ENCODE data around the gene NDUFS2.
"Not testable (repeated sequence)": the region's sequence is repeated elsewhere in the genome, so short reads cannot be mapped to it uniquely, and the experiment has no call there.

Gene NDUFS2

DNA sequence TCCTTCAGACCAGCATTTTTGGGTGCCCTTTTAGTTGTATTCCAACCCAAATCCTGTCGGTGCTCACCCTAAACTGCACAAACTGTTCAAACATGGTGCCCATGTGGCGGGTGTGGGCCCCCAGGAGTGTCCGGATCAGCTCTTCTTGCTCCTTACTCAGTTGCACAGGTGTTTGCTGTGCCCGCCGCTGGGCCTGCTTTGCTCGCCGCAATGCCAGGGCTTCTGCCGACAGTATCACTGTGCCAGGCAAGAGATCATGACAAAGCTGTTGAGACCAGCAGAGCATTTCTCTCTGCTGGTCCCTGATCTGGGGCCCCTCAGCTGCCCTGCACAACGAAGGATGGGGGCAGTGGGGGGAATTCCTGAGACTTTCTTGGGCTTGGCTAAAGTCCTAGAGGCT is 30.9 kb downstream of the NDUFS2 start:
- DNase-seq (ENCODE audit: low spot score in 2 of 2) = no peak
- Mint-ChIP-seq H3K9me3 (no peaks in the 10 kb centered on the region), H3K27ac (ENCODE audit: low read depth) (no peak overlapping the region)

GRCh38 chr1:161235957-161236775 is 34.0 kb downstream of the NDUFS2 start:
- Mint-ChIP-seq H3K27ac (ENCODE audit: low read depth) (peak overlapping the region; percentile 36), H3K27me3 (peaks cover 42% of the 10 kb centered on the region), H3K4me1 (no peaks in the 10 kb centered on the region)

More for the DNA sequence above, 30.9 kb downstream of the NDUFS2 start:
- Mint-ChIP-seq H3K4me1 (no peaks in the 10 kb centered on the region), H3K27me3 (peaks cover 21% of the 10 kb centered on the region), H3K36me3 (ENCODE audit: insufficient read depth) (peaks cover 9% of the 10 kb centered on the region), H3K4me3 (no peak overlapping the region)
- no peak for ATAC-seq (replicated peaks; ENCODE audit: extremely low read depth, poor library complexity, severe bottlenecking)

GRCh38 chr1:161238039-161238473 is 35.9 kb downstream of the NDUFS2 start, which contains the start of gene NR1I3:
TSS of gene NR1I3 (minus strand) at chr1:161238203. CDS start at chr1:161236565, 1,638 bp downstream.
- no peaks in the 10 kb centered on the region for H3K9me3 Mint-ChIP-seq
- no peaks in the 10 kb centered on the region for H3K36me3 Mint-ChIP-seq (ENCODE audit: insufficient read depth)
- no peak for DNase-seq (ENCODE audit: low spot score in 2 of 2)
- no peak within 1 kb of the TSS for H3K27ac Mint-ChIP-seq (ENCODE audit: low read depth)
- H3K4me1 Mint-ChIP-seq = no peaks in the 10 kb centered on the region
- no peak within 1 kb of the TSS for H3K4me3 Mint-ChIP-seq
- H3K27me3 Mint-ChIP-seq = peaks cover 42% of the 10 kb centered on the region
- ATAC-seq (replicated peaks; ENCODE audit: extremely low read depth, poor library complexity, severe bottlenecking) = no peak

More at GRCh38 chr1:161235957-161236775, 34.0 kb downstream of the NDUFS2 start:
- no peak for ATAC-seq (replicated peaks; ENCODE audit: extremely low read depth, poor library complexity, severe bottlenecking)
- H3K36me3 Mint-ChIP-seq (ENCODE audit: insufficient read depth) = no peaks in the 10 kb centered on the region
- no peak for DNase-seq (ENCODE audit: low spot score in 2 of 2)
- no peaks in the 10 kb centered on the region for H3K9me3 Mint-ChIP-seq
- no peak overlapping the region for H3K4me3 Mint-ChIP-seq

DNA sequence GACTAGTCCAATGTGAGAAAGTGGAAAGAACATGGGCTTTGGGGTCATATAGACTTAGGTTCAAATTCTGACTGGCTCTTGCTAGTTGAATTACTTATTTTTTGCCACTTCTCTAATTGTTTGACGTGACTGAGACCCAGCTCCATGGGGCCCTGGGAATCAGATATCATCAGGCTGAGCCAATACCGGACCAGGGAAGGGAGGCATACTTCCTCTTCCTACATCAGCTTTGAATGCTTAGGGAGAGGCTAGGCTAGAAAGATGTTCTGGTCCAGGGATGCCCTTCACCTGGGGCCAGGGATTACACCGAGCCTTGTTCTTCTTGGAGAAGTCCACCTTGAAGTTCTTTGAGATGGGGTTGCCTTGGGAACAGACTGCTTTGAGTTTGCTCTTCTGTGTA is 39.5 kb downstream of the NDUFS2 start:
- H3K27ac Mint-ChIP-seq (ENCODE audit: low read depth) = no peak overlapping the region
- DNase-seq (ENCODE audit: low spot score in 2 of 2) = no peak
- no peaks in the 10 kb centered on the region for H3K36me3 Mint-ChIP-seq (ENCODE audit: insufficient read depth)
- H3K27me3 Mint-ChIP-seq = peaks cover 26% of the 10 kb centered on the region
- H3K9me3 Mint-ChIP-seq = no peaks in the 10 kb centered on the region
- no peak overlapping the region for H3K4me3 Mint-ChIP-seq
- no peaks in the 10 kb centered on the region for H3K4me1 Mint-ChIP-seq
- ATAC-seq (replicated peaks; ENCODE audit: extremely low read depth, poor library complexity, severe bottlenecking) = no peak

GRCh38 chr1:161242313-161242712 is 40.1 kb downstream of the NDUFS2 start:
- Mint-ChIP-seq H3K27ac (ENCODE audit: low read depth) (no peak overlapping the region), H3K4me3 (no peak overlapping the region), H3K9me3 (no peaks in the 10 kb centered on the region), H3K27me3 (peaks cover 24% of the 10 kb centered on the region), H3K4me1 (no peaks in the 10 kb centered on the region), H3K36me3 (ENCODE audit: insufficient read depth) (no peaks in the 10 kb centered on the region)
- no peak for ATAC-seq (replicated peaks; ENCODE audit: extremely low read depth, poor library complexity, severe bottlenecking)
- no peak for DNase-seq (ENCODE audit: low spot score in 2 of 2)

DNA sequence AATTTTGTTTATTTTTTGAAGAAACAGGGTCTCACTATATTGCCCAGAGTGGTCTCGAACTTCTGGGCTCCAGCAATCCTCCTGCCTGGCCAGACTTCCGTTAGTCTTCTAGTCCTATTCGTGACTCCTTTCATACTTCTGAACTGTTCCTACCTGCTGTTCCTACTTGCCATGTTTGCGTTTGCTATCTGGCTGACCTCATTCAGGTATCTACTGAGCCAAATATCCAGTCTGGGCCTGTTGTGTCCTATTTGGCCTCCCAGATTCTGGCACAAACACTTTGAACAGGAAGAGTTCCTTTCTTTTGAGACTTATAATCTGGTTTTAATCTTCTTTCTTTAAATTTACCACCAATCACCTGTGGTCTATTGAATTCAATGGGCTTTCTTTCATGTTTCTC is 42.7 kb downstream of the NDUFS2 start:
- ATAC-seq (replicated peaks; ENCODE audit: extremely low read depth, poor library complexity, severe bottlenecking) = no peak
- Mint-ChIP-seq H3K27ac (ENCODE audit: low read depth) (no peak overlapping the region), H3K4me1 (no peaks in the 10 kb centered on the region), H3K4me3 (no peak overlapping the region), H3K36me3 (ENCODE audit: insufficient read depth) (no peaks in the 10 kb centered on the region), H3K9me3 (no peaks in the 10 kb centered on the region), H3K27me3 (peaks cover 10% of the 10 kb centered on the region)
- no peak for DNase-seq (ENCODE audit: low spot score in 2 of 2)

- not testable (repeated sequence) for H3K36me3 Mint-ChIP-seq (ENCODE audit: insufficient read depth); ATAC-seq (replicated peaks; ENCODE audit: extremely low read depth, poor library complexity, severe bottlenecking); H3K4me3 Mint-ChIP-seq; H3K27ac Mint-ChIP-seq (ENCODE audit: low read depth); H3K4me1 Mint-ChIP-seq; DNase-seq (ENCODE audit: low spot score in 2 of 2); H3K9me3 Mint-ChIP-seq
- peaks cover 19% of the 10 kb centered on the region for H3K27me3 Mint-ChIP-seq
Measured at GRCh38 chr1:161250100-161250499, 47.9 kb downstream of the NDUFS2 start.

DNA sequence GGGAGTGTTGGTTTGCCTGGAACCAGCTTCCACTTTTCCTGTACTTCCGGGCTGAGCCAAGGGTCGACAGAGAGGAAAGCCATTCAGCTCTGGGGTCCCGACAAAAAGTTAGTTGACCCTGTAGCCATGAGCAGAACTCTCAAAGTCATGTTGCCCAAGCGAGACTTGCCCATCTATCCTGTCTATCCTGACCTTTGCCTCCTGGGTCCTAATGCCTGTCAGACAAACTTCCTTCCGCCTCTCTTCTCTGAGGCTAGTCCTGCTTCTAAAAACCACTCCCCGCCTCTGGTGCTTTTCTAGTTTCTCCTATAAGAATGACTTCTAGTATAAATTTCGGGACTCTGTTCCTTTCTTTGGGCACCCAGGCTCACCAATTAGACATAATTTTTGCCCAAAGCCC is 48.7 kb downstream of the NDUFS2 start:
- H3K4me3 Mint-ChIP-seq = no peak overlapping the region
- no peak for DNase-seq (ENCODE audit: low spot score in 2 of 2)
- no peaks in the 10 kb centered on the region for H3K4me1 Mint-ChIP-seq
- no peaks in the 10 kb centered on the region for H3K9me3 Mint-ChIP-seq
- no peak overlapping the region for H3K27ac Mint-ChIP-seq (ENCODE audit: low read depth)
- H3K27me3 Mint-ChIP-seq = peaks cover 19% of the 10 kb centered on the region
- peaks cover 5% of the 10 kb centered on the region for H3K36me3 Mint-ChIP-seq (ENCODE audit: insufficient read depth)
- ATAC-seq (replicated peaks; ENCODE audit: extremely low read depth, poor library complexity, severe bottlenecking) = no peak

- ATAC-seq (replicated peaks; ENCODE audit: extremely low read depth, poor library complexity, severe bottlenecking) = no peak
- H3K27ac Mint-ChIP-seq (ENCODE audit: low read depth) = no peak overlapping the region
- no peak overlapping the region for H3K4me3 Mint-ChIP-seq
- peaks cover 5% of the 10 kb centered on the region for H3K36me3 Mint-ChIP-seq (ENCODE audit: insufficient read depth)
- no peaks in the 10 kb centered on the region for H3K9me3 Mint-ChIP-seq
- no peaks in the 10 kb centered on the region for H3K4me1 Mint-ChIP-seq
- DNase-seq (ENCODE audit: low spot score in 2 of 2) = no peak
- peaks cover 21% of the 10 kb centered on the region for H3K27me3 Mint-ChIP-seq
Measured at GRCh38 chr1:161251579-161251978, 49.4 kb downstream of the NDUFS2 start.

DNA sequence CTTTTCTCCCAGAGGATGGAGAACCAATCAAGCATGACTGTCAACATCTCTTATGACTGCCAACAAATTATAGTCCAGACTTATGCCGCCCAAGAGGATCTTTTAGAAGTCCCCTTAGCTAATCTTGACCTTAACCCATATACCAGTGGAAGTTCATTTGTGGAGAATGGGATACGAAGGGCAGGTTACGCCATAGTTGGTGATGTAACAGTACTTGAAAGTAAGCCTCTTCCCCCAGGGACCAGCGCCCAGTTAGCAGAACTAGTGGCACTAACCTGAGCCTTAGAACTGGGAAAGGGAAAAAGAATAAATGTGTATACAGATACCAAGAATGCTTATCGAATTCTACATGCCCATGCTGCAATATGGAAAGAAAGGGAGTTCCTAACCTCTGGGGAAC is 53.1 kb downstream of the NDUFS2 start:
- not testable (repeated sequence) for DNase-seq (ENCODE audit: low spot score in 2 of 2); ATAC-seq (replicated peaks; ENCODE audit: extremely low read depth, poor library complexity, severe bottlenecking); H3K4me3 Mint-ChIP-seq; H3K36me3 Mint-ChIP-seq (ENCODE audit: insufficient read depth); H3K27ac Mint-ChIP-seq (ENCODE audit: low read depth)
- peaks cover 16% of the 10 kb centered on the region for H3K9me3 Mint-ChIP-seq
- H3K27me3 Mint-ChIP-seq = peaks cover 58% of the 10 kb centered on the region
- peaks cover 17% of the 10 kb centered on the region for H3K4me1 Mint-ChIP-seq

GRCh38 chr1:161255955-161256520 is 53.9 kb downstream of the NDUFS2 start:
- DNase-seq (ENCODE audit: low spot score in 2 of 2); H3K36me3 Mint-ChIP-seq (ENCODE audit: insufficient read depth); H3K27ac Mint-ChIP-seq (ENCODE audit: low read depth); ATAC-seq (replicated peaks; ENCODE audit: extremely low read depth, poor library complexity, severe bottlenecking); H3K4me3 Mint-ChIP-seq: not testable (repeated sequence)
- H3K4me1 Mint-ChIP-seq = peaks cover 21% of the 10 kb centered on the region
- peaks cover 16% of the 10 kb centered on the region for H3K9me3 Mint-ChIP-seq
- peaks cover 61% of the 10 kb centered on the region for H3K27me3 Mint-ChIP-seq

DNA sequence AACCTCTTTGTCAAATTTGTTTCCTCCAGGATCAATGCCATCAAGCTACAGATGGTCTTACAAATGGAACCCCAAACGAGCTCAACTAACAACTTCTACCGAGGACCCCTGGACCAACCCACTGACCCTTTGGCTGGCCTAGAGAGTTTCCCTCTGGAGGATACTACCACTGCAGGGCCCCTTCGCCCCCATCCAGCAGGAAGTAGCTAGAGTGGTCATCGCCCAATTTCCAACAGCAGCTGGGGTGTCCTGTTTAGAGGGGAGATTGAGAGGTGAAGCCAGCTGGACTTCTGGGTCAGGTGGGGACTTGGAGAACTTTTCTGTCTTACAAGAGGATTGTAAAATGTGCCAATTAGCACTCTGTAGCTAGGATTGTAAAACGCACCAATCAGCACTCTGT is 54.9 kb downstream of the NDUFS2 start:
- H3K9me3 Mint-ChIP-seq = peaks cover 16% of the 10 kb centered on the region
- not testable (repeated sequence) for H3K4me3 Mint-ChIP-seq; H3K36me3 Mint-ChIP-seq (ENCODE audit: insufficient read depth); H3K27ac Mint-ChIP-seq (ENCODE audit: low read depth); ATAC-seq (replicated peaks; ENCODE audit: extremely low read depth, poor library complexity, severe bottlenecking); DNase-seq (ENCODE audit: low spot score in 2 of 2)
- H3K4me1 Mint-ChIP-seq = peaks cover 21% of the 10 kb centered on the region
- H3K27me3 Mint-ChIP-seq = peaks cover 61% of the 10 kb centered on the region
